ENCODE data around the gene BUD31. TPM values are rescaled to one million over a fixed set of nuclear protein-coding genes. Genes with fewer than 3 reads are reported as not detected.

The BUD31 gene
- total and polyA plus RNA-seq, 2 of the 4 experiments (the other 2 are of a cell fraction) = 72.6 to 97.2 TPM

GRCh38 chr7:99447943-99448342, 39.2 kb downstream of the BUD31 start:
- ATAC-seq (ENCODE audit: low read depth) (no peak), DNase-seq (no peak)
- H3K4ac ChIP-seq (ENCODE audit: low read depth, low read length) = no peak overlapping the region
- H4K91ac ChIP-seq (ENCODE audit: insufficient read depth, low read depth, low read length) = no peak overlapping the region
- no peak overlapping the region for H4K8ac ChIP-seq (ENCODE audit: low read depth in 2 of 2, low read length in 2 of 2)
- H2BK20ac ChIP-seq (ENCODE audit: low read depth, low read length) = no peak overlapping the region
- no peak overlapping the region for H3K4me3 ChIP-seq (ENCODE audit: insufficient read depth, low read depth, low read length)
- H2AK5ac ChIP-seq (ENCODE audit: low read depth, low read length) = no peak overlapping the region
- H3K18ac ChIP-seq (ENCODE audit: low read depth, low read length) = no peak overlapping the region
- no peak overlapping the region for H2AFZ ChIP-seq (replicated peaks; ENCODE audit: low read length, poor library complexity)
- TF ChIP-seq SMC3 (IDR thresholded peaks at IDR 0.05; ENCODE audit: low read depth, low read length) (no peak), MXI1 (IDR thresholded peaks at IDR 0.05; ENCODE audit: borderline replicate concordance, low read depth, low read length) (no peak), NFE2L2 (IDR thresholded peaks at IDR 0.05; ENCODE audit: low read depth, low read length) (no peak), MAFK (IDR thresholded peaks at IDR 0.05; ENCODE audit: low read depth, low read length) (no peak), BHLHE40 (IDR thresholded peaks at IDR 0.05; ENCODE audit: low read depth, low read length) (no peak), MAZ (IDR thresholded peaks at IDR 0.05; ENCODE audit: borderline replicate concordance, low read depth, low read length) (no peak), ELK1 (IDR thresholded peaks at IDR 0.05; ENCODE audit: borderline replicate concordance, low read depth, low read length) (no peak), POLR2A (IDR thresholded peaks at IDR 0.05; ENCODE audit: low read depth, low read length) (no peak), CHD1 (IDR thresholded peaks at IDR 0.05; ENCODE audit: low read depth, low read length) (no peak), RFX5 (IDR thresholded peaks at IDR 0.05; ENCODE audit: low read depth, low read length) (no peak), RCOR1 (IDR thresholded peaks at IDR 0.05; ENCODE audit: insufficient replicate concordance, low read length) (no peak), RAD21 (IDR thresholded peaks at IDR 0.05; ENCODE audit: low read length) (no peak), FOS (IDR thresholded peaks at IDR 0.05; ENCODE audit: low read depth, low read length) (no peak), CEBPB (IDR thresholded peaks at IDR 0.05; ENCODE audit: low read depth, low read length) (no peak), USF2 (IDR thresholded peaks at IDR 0.05; ENCODE audit: low read depth, low read length) (no peak), CTCF (conservative IDR thresholded peaks at IDR 0.05; ENCODE audit: low read depth, low read length) (no peak)
- no peak overlapping the region for H2BK5ac ChIP-seq (ENCODE audit: low read depth, low read length, poor library complexity, severe bottlenecking)
- in situ Hi-C loops (cut with MboI; ENCODE audit: low sequenced_read_pairs) = no loop called here
- H2BK120ac ChIP-seq (ENCODE audit: low read depth, low read length) = no peak overlapping the region
- H3K79me1 ChIP-seq (ENCODE audit: low read depth in 1 of 2, low read length in 2 of 2) = peaks cover 29 to 49% of the 10 kb centered on the region in 2 experiments
- CTCF ChIA-PET = interaction anchor here (0.6 kb wide), 2 partner anchors 45 to 314 kb away, joined by 4 read pairs; no protein-coding TSS in a partner anchor
- H3K4me1 ChIP-seq (ENCODE audit: control insufficient read depth, insufficient read depth, low read length) = no peaks in the 10 kb centered on the region
- no peaks in the 10 kb centered on the region for H3K9me1 ChIP-seq (ENCODE audit: insufficient read depth, low read length)
- H3K27me3 ChIP-seq (ENCODE audit: control insufficient read depth, insufficient read depth, low read length) = no peaks in the 10 kb centered on the region
- H2AK9ac ChIP-seq (replicated peaks; ENCODE audit: low read depth, low read length, poor library complexity) = no peak overlapping the region
- no peak overlapping the region for H3K14ac ChIP-seq (replicated peaks; ENCODE audit: low read depth, low read length)
- dilution Hi-C loops (cut with HindIII; ENCODE audit: low sequenced_read_pairs, unreplicated experiment) = no loop called here
- POLR2A ChIA-PET (ENCODE audit: unreplicated experiment) = interaction anchor here (0.6 kb wide), 1 partner anchor 89 kb away, joined by 8 read pairs; no protein-coding TSS in a partner anchor
- WGBS, 2 experiments (ENCODE audit: extremely low coverage in 2 of 2, insufficient read length in 1 of 2) = 96% methylated on average over 7 of the region's 10 CpGs; no CpG with 5 or more reads in 1 of the 2 experiments
- peaks cover 21% of the 10 kb centered on the region for H4K20me1 ChIP-seq (ENCODE audit: insufficient read depth, low read length)
- no peak overlapping the region for H2BK15ac ChIP-seq (ENCODE audit: low read depth, low read length)
- H3K27ac ChIP-seq (ENCODE audit: insufficient read depth, low read length) = no peak overlapping the region
- H3K23ac ChIP-seq (ENCODE audit: low read depth, low read length) = no peak overlapping the region
- intact Hi-C loops (cut with micrococcal nuclease) = no loop called here
- H3K9ac ChIP-seq (ENCODE audit: low read depth, low read length) = no peak overlapping the region
- no peak overlapping the region for H3K56ac ChIP-seq (ENCODE audit: extremely low read depth, insufficient read depth, low read length)
- H3K4me2 ChIP-seq (ENCODE audit: low read depth, low read length) = no peak overlapping the region
- no TSS peak for BruUV-seq (replicated peaks)
- no peak overlapping the region for H4K5ac ChIP-seq (ENCODE audit: low read depth, low read length)
- H3K9me3 ChIP-seq (ENCODE audit: control insufficient read depth, insufficient read depth, low read length) = no peaks in the 10 kb centered on the region
- H3K36me3 ChIP-seq (ENCODE audit: control insufficient read depth, insufficient read depth, low read length) = peaks cover 67% of the 10 kb centered on the region

All from IMR-90 (cell line).